H9 (cell line): ENCODE data around the gene MARCHF9. TPM values are rescaled to one million over a fixed set of nuclear protein-coding genes. Genes with fewer than 3 reads are reported as not detected.

Source experiments
- DNase-seq: peaks from one replicate; pipeline ENCODE4 v3.0.0-alpha.2; 2017
- H2AFZ ChIP-seq: one replicate; pipeline ENCODE4 v1.6.1; 2013; ENCODE audit warnings: mild to moderate bottlenecking, low read length, control low read depth, moderate library complexity
- H2AK5ac ChIP-seq: 2 replicates; pipeline ENCODE4 v1.6.1; 2013; ENCODE audit warnings: low read length, control low read depth, mixed read lengths; ENCODE audit not compliant: insufficient read length
- H2BK120ac ChIP-seq: one replicate; pipeline ENCODE4 v1.6.1; 2013; ENCODE audit warnings: low read depth, mild to moderate bottlenecking, low read length, control low read depth, inconsistent platforms; ENCODE audit not compliant: poor library complexity, severe bottlenecking
- H2BK12ac ChIP-seq: 2 replicates; pipeline ENCODE4 v1.6.1; 2013; ENCODE audit warnings: low read length, control low read depth, mixed read lengths, low read depth; ENCODE audit not compliant: insufficient read length
- H2BK15ac ChIP-seq: 2 replicates; pipeline ENCODE4 v1.6.1; 2013; ENCODE audit warnings: low read depth, low read length, control low read depth
- H2BK20ac ChIP-seq: one replicate; pipeline ENCODE4 v1.6.1; 2013; ENCODE audit warnings: low read depth, mild to moderate bottlenecking, low read length, control low read depth, inconsistent platforms; ENCODE audit not compliant: poor library complexity, severe bottlenecking
- H2BK5ac ChIP-seq: 2 replicates; pipeline ENCODE4 v1.6.1; 2013; ENCODE audit warnings: low read length, control low read depth, mixed read lengths; ENCODE audit not compliant: insufficient read length
- H3K14ac ChIP-seq: 2 replicates; pipeline ENCODE4 v1.6.1; 2013; ENCODE audit warnings: low read length, control low read depth; ENCODE audit not compliant: insufficient read depth
- H3K18ac ChIP-seq: 2 replicates; pipeline ENCODE4 v1.6.1; 2013; ENCODE audit warnings: low read depth, mild to moderate bottlenecking, mixed read lengths, low read length, control low read depth; ENCODE audit not compliant: insufficient read length
- H3K23ac ChIP-seq: 2 replicates; pipeline ENCODE4 v1.6.1; 2013; ENCODE audit warnings: low read length, control low read depth, mixed read lengths, low read depth; ENCODE audit not compliant: insufficient read length
- H3K23me2 ChIP-seq: 2 replicates; pipeline ENCODE4 v1.6.1; 2013; ENCODE audit warnings: low read depth, mild to moderate bottlenecking, mixed read lengths, low read length, control low read depth; ENCODE audit not compliant: insufficient read length, poor library complexity, severe bottlenecking
- H3K27ac ChIP-seq: 2 replicates; pipeline ENCODE4 v1.5.1; 2013; ENCODE audit warnings: low read length, control low read depth, mixed read lengths, low read depth; ENCODE audit not compliant: insufficient read length
- H3K27me3 ChIP-seq: 2 replicates; pipeline ENCODE4 v1.6.1; 2013; ENCODE audit warnings: low read length, control low read depth, inconsistent platforms; ENCODE audit not compliant: insufficient read depth
- H3K4ac ChIP-seq: 2 replicates; pipeline ENCODE4 v1.6.1; 2013; ENCODE audit warnings: low read depth, mild to moderate bottlenecking, control low read depth, inconsistent platforms, low read length, moderate library complexity
- H3K4me1 ChIP-seq: 2 replicates; pipeline ENCODE4 v1.6.1; 2013; ENCODE audit warnings: low read length, control low read depth, inconsistent platforms; ENCODE audit not compliant: insufficient read depth
- H3K4me2 ChIP-seq: 2 replicates; pipeline ENCODE4 v1.6.1; 2013; ENCODE audit warnings: low read length, control low read depth, mixed read lengths; ENCODE audit not compliant: insufficient read length, insufficient read depth
- H3K56ac ChIP-seq: 2 replicates; pipeline ENCODE4 v1.6.1; 2013; ENCODE audit warnings: low read depth, mild to moderate bottlenecking, mixed read lengths, low read length, control low read depth; ENCODE audit not compliant: insufficient read length
- H3K79me1 ChIP-seq: 2 replicates; pipeline ENCODE4 v1.6.1; 2013; ENCODE audit warnings: low read depth, mild to moderate bottlenecking, moderate library complexity, low read length, control low read depth, inconsistent platforms; ENCODE audit not compliant: insufficient read depth, poor library complexity, severe bottlenecking
- H3K79me2 ChIP-seq: 2 replicates; pipeline ENCODE4 v1.6.1; 2013; ENCODE audit warnings: low read length, control low read depth, inconsistent platforms; ENCODE audit not compliant: insufficient read depth
- H3K9ac ChIP-seq: 2 replicates; pipeline ENCODE4 v1.6.1; 2013; ENCODE audit warnings: low read length, control low read depth, mixed read lengths; ENCODE audit not compliant: insufficient read length; ENCODE audit errors: extremely low read depth
- H3K9me3 ChIP-seq: one replicate; pipeline ENCODE4 v1.6.1; 2013; ENCODE audit warnings: low read depth, low read length, inconsistent platforms; ENCODE audit not compliant: control insufficient read depth
- H3T11ph ChIP-seq: one replicate; pipeline ENCODE4 v1.6.1; 2013; ENCODE audit warnings: mild to moderate bottlenecking, low read length, control low read depth, inconsistent platforms
- H4K20me1 ChIP-seq: one replicate; pipeline ENCODE4 v1.6.1; 2013; ENCODE audit not compliant: control insufficient read depth, insufficient read length, insufficient read depth
- H4K5ac ChIP-seq: 2 replicates; pipeline ENCODE4 v1.6.1; 2013; ENCODE audit warnings: low read depth, mild to moderate bottlenecking, mixed read lengths, low read length, control low read depth; ENCODE audit not compliant: insufficient read length
- H4K8ac ChIP-seq: replicated peaks from 2 replicates; pipeline ENCODE4 v1.6.1; 2013; ENCODE audit warnings: low read length, control low read depth, mixed read lengths, low read depth; ENCODE audit not compliant: insufficient read length
- H4K91ac ChIP-seq: 2 replicates; pipeline ENCODE4 v1.6.1; 2013; ENCODE audit warnings: low read depth, mild to moderate bottlenecking, moderate library complexity, mixed read lengths, low read length, control low read depth; ENCODE audit not compliant: insufficient read length
- H3K27ac Mint-ChIP-seq, 3 experiments: 2 replicates in 2 of 3; 3 replicates in 1 of 3; pipeline ENCODE4 v1.8.0; 2020 to 2021; ENCODE audit warnings: mixed read lengths in 3 of 3, mild to moderate bottlenecking in 1 of 3, moderate library complexity in 1 of 3
- H3K27me3 Mint-ChIP-seq: 2 replicates; pipeline ENCODE4 v1.8.0; 2021; ENCODE audit warnings: low read depth, mild to moderate bottlenecking, moderate library complexity, mixed read lengths
- H3K36me3 Mint-ChIP-seq, 3 experiments: 2 replicates in 2 of 3; 3 replicates in 1 of 3; pipeline ENCODE4 v1.8.0; 2020 to 2021; ENCODE audit warnings: low read depth in 3 of 3, mixed read lengths in 3 of 3; ENCODE audit not compliant: insufficient read depth in 1 of 3
- H3K4me1 Mint-ChIP-seq, 2 experiments: 2 replicates each; pipeline ENCODE4 v1.8.0; 2020; ENCODE audit warnings: mixed read lengths in 2 of 2
- H3K4me3 Mint-ChIP-seq, 2 experiments: 2 replicates in 1 of 2; 3 replicates in 1 of 2; pipeline ENCODE4 v1.8.0; 2020 to 2021; ENCODE audit warnings: mild to moderate bottlenecking in 2 of 2, mixed read lengths in 2 of 2, moderate library complexity in 1 of 2
- H3K9me3 Mint-ChIP-seq, 2 experiments: 2 replicates in 1 of 2; 3 replicates in 1 of 2; pipeline ENCODE4 v1.8.0; 2020; ENCODE audit warnings: mild to moderate bottlenecking in 2 of 2, mixed read lengths in 2 of 2, moderate library complexity in 1 of 2
- CTCF ChIP-seq: fragments of 200-600 bp; sonication (generic); conservative IDR thresholded peaks from 3 replicates; pipeline ENCODE4 v1.8.0; 2021; ENCODE audit warnings: antibody characterized with exemption, mild to moderate bottlenecking
- WGBS: extraction: QIAGEN DNeasy Blood & Tissue Kit; methylation state at CpG from one replicate; pipeline ENCODE4 v1.1.7; 2013; ENCODE audit warnings: missing lambda C conversion rate, low lambda C conversion rate, mixed read lengths; ENCODE audit not compliant: insufficient read length; ENCODE audit errors: extremely low coverage; 5-methylcytosine and 5-hydroxymethylcytosine counted together
- total RNA-seq: library from RNA; stranded (reverse); gene quantifications from 2 replicates; pipeline ENCODE4 v1.2.1, GENCODE V29; 2021

Gene MARCHF9
- total RNA-seq, 1 experiment from 2014 or later = 20.5 TPM

- Histone ChIP-seq H4K20me1 (peaks cover 2% of the 10 kb centered on the region), H2BK12ac (no peak overlapping the region), H3K56ac (no peak overlapping the region), H3K27ac (no peak overlapping the region), H3K18ac (no peak overlapping the region), H2AFZ (no peak overlapping the region), H3K27me3 (peaks cover 38% of the 10 kb centered on the region), H3K23me2 (peaks cover 12% of the 10 kb centered on the region), H4K5ac (no peak overlapping the region), H2BK15ac (no peak overlapping the region), H3K9me3 (no peaks in the 10 kb centered on the region), H2BK5ac (no peak overlapping the region), H2AK5ac (no peak overlapping the region), H3K79me1 (no peaks in the 10 kb centered on the region), H3K4me1 (no peaks in the 10 kb centered on the region; the same call in 1 of the 2 replicates), H3K23ac (no peak overlapping the region), H2BK120ac (no peak overlapping the region), H3K4me2 (no peak overlapping the region), H4K8ac (no peak overlapping the region), H3K14ac (no peak overlapping the region), H3K9ac (no peak overlapping the region), H3K4ac (no peak overlapping the region), H3K79me2 (no peaks in the 10 kb centered on the region), H4K91ac (no peak overlapping the region), H3T11ph (no peak overlapping the region), H2BK20ac (no peak overlapping the region)
- Mint-ChIP-seq H3K27me3 (peaks cover 99% of the 10 kb centered on the region), H3K27ac (no peak overlapping the region), H3K9me3 (no peaks in the 10 kb centered on the region; a peak in 1 of 5 replicates), H3K36me3 (no peaks in the 10 kb centered on the region), H3K4me1 (peaks cover 13 to 27% of the 10 kb centered on the region in 2 experiments), H3K4me3 (no peak overlapping the region)
- no peak for TF ChIP-seq CTCF
- WGBS = no CpG with 5 or more reads among the region's 19 CpGs
- DNase-seq = no peak
These were observed 23.4 kb upstream of the MARCHF9 start for GRCh38 chr12:57731411-57732080.
